ENCODE measurements around the gene LIFR. TPM values are rescaled to one million over a fixed set of nuclear protein-coding genes. Genes with fewer than 3 reads are reported as not detected.

LIFR gene
- total RNA-seq, 1 experiment from 2014 or later: 47.9 TPM

DNA sequence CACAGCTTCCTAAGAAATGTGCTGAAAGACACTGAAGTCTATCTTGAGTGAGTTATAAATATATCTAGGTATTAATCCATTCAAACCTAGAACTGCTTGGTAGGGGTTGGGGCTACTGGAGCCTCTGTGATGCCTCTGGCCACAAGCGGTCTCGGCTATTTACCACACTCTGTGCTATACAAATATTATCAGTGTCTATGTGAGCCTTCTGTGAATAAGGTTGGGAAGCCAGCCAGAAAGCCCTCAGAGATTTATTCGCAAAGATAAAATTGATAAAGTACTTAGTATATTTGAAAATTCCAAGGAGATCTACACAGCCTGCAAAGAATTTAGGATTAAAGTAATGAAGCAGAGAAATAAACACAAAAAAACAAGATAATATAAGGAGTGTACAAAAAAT lies 41.4 kb downstream of the LIFR start:
- Histone ChIP-seq H3K27ac (ENCODE audit: low read depth, low read length, poor library complexity, severe bottlenecking) (no peak overlapping the region), H3K36me3 (ENCODE audit: insufficient read depth, low read length, poor library complexity, severe bottlenecking) (peaks cover 4% of the 10 kb centered on the region), H3K9me3 (ENCODE audit: low read depth, low read length, poor library complexity, severe bottlenecking) (no peaks in the 10 kb centered on the region), H3K27me3 (replicated peaks; ENCODE audit: insufficient read depth, low read depth, low read length, poor library complexity) (no peaks in the 10 kb centered on the region), H3K4me1 (ENCODE audit: insufficient read depth, low read length, poor library complexity, severe bottlenecking) (no peaks in the 10 kb centered on the region), H3K4me3 (ENCODE audit: low read depth, low read length, poor library complexity, severe bottlenecking) (no peak overlapping the region)
- ChIA-PET POLR2A (ENCODE audit: low non-redundant PET) (no interaction called here), CTCF (interaction anchor here (0.6 to 1.6 kb wide), 5 partner anchors 25 to 677 kb away, joined by 3 to 14 read pairs (median 4); no protein-coding TSS in a partner anchor)
- DNase-seq (ENCODE audit: low spot score): no peak
- BruUV-seq (replicated peaks): no TSS peak
- no peak for TF ChIP-seq EZH2 (IDR thresholded peaks at IDR 0.05; ENCODE audit: borderline replicate concordance, low read depth, low read length, poor library complexity, severe bottlenecking)
- TF ChIP-seq, protein P1, sequence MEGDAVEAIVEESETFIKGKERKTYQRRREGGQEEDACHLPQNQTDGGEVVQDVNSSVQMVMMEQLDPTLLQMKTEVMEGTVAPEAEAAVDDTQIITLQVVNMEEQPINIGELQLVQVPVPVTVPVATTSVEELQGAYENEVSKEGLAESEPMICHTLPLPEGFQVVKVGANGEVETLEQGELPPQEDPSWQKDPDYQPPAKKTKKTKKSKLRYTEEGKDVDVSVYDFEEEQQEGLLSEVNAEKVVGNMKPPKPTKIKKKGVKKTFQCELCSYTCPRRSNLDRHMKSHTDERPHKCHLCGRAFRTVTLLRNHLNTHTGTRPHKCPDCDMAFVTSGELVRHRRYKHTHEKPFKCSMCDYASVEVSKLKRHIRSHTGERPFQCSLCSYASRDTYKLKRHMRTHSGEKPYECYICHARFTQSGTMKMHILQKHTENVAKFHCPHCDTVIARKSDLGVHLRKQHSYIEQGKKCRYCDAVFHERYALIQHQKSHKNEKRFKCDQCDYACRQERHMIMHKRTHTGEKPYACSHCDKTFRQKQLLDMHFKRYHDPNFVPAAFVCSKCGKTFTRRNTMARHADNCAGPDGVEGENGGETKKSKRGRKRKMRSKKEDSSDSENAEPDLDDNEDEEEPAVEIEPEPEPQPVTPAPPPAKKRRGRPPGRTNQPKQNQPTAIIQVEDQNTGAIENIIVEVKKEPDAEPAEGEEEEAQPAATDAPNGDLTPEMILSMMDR (conservative IDR thresholded peaks at IDR 0.05; ENCODE audit: low read depth, low read length): no peak
- intact Hi-C loops (cut with micrococcal nuclease; ENCODE audit: unreplicated experiment): no loop called here

DNA sequence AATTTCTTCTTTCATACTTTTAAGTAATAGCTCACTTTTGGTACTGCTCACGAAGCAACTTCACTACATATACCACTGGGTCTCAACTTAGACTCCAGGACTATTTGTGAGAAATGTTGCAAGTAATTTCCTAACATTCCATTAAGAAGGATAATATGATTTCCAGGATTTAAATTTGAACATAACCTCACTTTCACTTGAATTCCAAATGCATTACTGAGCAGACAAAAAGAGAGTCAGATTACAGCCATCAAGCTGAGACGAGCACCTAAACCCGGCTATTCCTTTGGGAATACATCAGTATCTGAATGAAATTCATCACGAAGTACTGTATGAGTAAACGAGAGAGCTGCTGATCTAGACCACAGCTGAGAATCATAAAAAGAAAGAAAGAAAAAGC lies 47.3 kb downstream of the LIFR start:
- Histone ChIP-seq H3K36me3 (ENCODE audit: insufficient read depth, low read length, poor library complexity, severe bottlenecking) (no peaks in the 10 kb centered on the region), H3K4me1 (ENCODE audit: insufficient read depth, low read length, poor library complexity, severe bottlenecking) (peaks cover 10% of the 10 kb centered on the region), H3K4me3 (ENCODE audit: low read depth, low read length, poor library complexity, severe bottlenecking) (no peak overlapping the region), H3K9me3 (ENCODE audit: low read depth, low read length, poor library complexity, severe bottlenecking) (no peaks in the 10 kb centered on the region), H3K27me3 (replicated peaks; ENCODE audit: insufficient read depth, low read depth, low read length, poor library complexity) (no peaks in the 10 kb centered on the region), H3K27ac (ENCODE audit: low read depth, low read length, poor library complexity, severe bottlenecking) (no peak overlapping the region)
- POLR2A ChIA-PET (ENCODE audit: low non-redundant PET): interaction anchor here (0.7 kb wide), 1 partner anchor 28 kb away, joined by 4 read pairs; no protein-coding TSS in a partner anchor
- peak; percentile 58 for DNase-seq (ENCODE audit: low spot score)
- CTCF ChIA-PET: interaction anchor here (2.0 kb wide), 1 partner anchor 67 kb away, joined by 7 read pairs; no protein-coding TSS in a partner anchor
- no TSS peak for BruUV-seq (replicated peaks)
- TF ChIP-seq EZH2 (IDR thresholded peaks at IDR 0.05; ENCODE audit: borderline replicate concordance, low read depth, low read length, poor library complexity, severe bottlenecking): no peak
- TF ChIP-seq, protein P1 (conservative IDR thresholded peaks at IDR 0.05; ENCODE audit: low read depth, low read length): no peak
- intact Hi-C loops (cut with micrococcal nuclease; ENCODE audit: unreplicated experiment): no loop called here

DNA sequence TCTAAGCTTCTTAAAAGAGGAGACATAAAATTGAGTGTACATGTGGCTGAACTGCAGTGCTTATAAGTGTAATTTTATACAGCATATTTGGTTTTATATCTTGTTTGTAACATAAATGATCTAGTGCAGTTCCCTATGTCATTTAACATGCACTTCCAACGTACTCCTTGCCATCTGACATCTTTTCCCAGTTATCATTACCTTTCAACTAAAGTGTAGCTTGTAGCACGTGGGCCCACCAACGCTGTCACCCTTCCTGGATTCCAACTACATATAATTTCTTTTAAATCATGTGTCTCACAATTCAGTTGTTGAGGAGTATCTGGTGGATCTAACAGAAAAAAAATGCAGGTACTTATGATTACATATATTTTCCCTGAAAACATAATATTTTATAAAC lies 50.1 kb downstream of the LIFR start:
- H3K36me3 ChIP-seq (ENCODE audit: insufficient read depth, low read length, poor library complexity, severe bottlenecking): no peaks in the 10 kb centered on the region

More for the DNA sequence above, 50.1 kb downstream of the LIFR start:
- CTCF ChIA-PET: interaction anchor here (1.3 kb wide), 1 partner anchor 64 kb away, joined by 5 read pairs; no protein-coding TSS in a partner anchor
- no peaks in the 10 kb centered on the region for H3K9me3 ChIP-seq (ENCODE audit: low read depth, low read length, poor library complexity, severe bottlenecking)
- no peak overlapping the region for H3K4me3 ChIP-seq (ENCODE audit: low read depth, low read length, poor library complexity, severe bottlenecking)
- DNase-seq (ENCODE audit: low spot score): no peak
- H3K27ac ChIP-seq (ENCODE audit: low read depth, low read length, poor library complexity, severe bottlenecking): no peak overlapping the region
- intact Hi-C loops (cut with micrococcal nuclease; ENCODE audit: unreplicated experiment): no loop called here
- no peaks in the 10 kb centered on the region for H3K27me3 ChIP-seq (replicated peaks; ENCODE audit: insufficient read depth, low read depth, low read length, poor library complexity)
- BruUV-seq (replicated peaks): no TSS peak
- peaks cover 10% of the 10 kb centered on the region for H3K4me1 ChIP-seq (ENCODE audit: insufficient read depth, low read length, poor library complexity, severe bottlenecking)
- POLR2A ChIA-PET (ENCODE audit: low non-redundant PET): no interaction called here
- no peak for TF ChIP-seq EZH2 (IDR thresholded peaks at IDR 0.05; ENCODE audit: borderline replicate concordance, low read depth, low read length, poor library complexity, severe bottlenecking)
- TF ChIP-seq, protein P1 (conservative IDR thresholded peaks at IDR 0.05; ENCODE audit: low read depth, low read length): no peak

All from A673 (cell line).